Fibroblast of villous mesenchyme (primary cell): ENCODE measurements around the gene AGAP3. TPM values are rescaled to one million over a fixed set of nuclear protein-coding genes. Genes with fewer than 3 reads are reported as not detected.
A peak's percentile ranks its signal among the peaks of the same experiment; 100 is the strongest.

Experiments
- DNase-seq: peaks from one replicate; pipeline ENCODE4 v3.0.0-alpha.2; 2010; ENCODE audit warnings: low read depth
- H3K4me3 ChIP-seq: 2 replicates; pipeline ENCODE4 v1.5.1; 2011; ENCODE audit warnings: low read depth, mild to moderate bottlenecking, low read length
- total RNA-seq: library from RNA; depleted of rRNA; stranded (reverse); fragments of >200 nt; gene quantifications from 2 replicates; pipeline ENCODE4 v1.2.3, GENCODE V29; 2012
- TF ChIP-seq, protein P1 (sequence below): IDR thresholded peaks from 2 replicates; pipeline ENCODE4 v1.5.1; 2012; ENCODE audit warnings: low read depth, mild to moderate bottlenecking, low read length; ENCODE audit not compliant: insufficient read depth

AGAP3 gene
- total RNA-seq, 1 donor, result 59.2 TPM

- TF ChIP-seq, protein P1, sequence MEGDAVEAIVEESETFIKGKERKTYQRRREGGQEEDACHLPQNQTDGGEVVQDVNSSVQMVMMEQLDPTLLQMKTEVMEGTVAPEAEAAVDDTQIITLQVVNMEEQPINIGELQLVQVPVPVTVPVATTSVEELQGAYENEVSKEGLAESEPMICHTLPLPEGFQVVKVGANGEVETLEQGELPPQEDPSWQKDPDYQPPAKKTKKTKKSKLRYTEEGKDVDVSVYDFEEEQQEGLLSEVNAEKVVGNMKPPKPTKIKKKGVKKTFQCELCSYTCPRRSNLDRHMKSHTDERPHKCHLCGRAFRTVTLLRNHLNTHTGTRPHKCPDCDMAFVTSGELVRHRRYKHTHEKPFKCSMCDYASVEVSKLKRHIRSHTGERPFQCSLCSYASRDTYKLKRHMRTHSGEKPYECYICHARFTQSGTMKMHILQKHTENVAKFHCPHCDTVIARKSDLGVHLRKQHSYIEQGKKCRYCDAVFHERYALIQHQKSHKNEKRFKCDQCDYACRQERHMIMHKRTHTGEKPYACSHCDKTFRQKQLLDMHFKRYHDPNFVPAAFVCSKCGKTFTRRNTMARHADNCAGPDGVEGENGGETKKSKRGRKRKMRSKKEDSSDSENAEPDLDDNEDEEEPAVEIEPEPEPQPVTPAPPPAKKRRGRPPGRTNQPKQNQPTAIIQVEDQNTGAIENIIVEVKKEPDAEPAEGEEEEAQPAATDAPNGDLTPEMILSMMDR, result no peak
- peak; percentile 31 for DNase-seq
- peak overlapping the region; percentile 83 for H3K4me3 ChIP-seq
Measured at GRCh38 chr7:151089893-151090730, 3.8 kb downstream of the AGAP3 start.

- TF ChIP-seq, protein P1, result no peak
- H3K4me3 ChIP-seq, result no peak overlapping the region
- DNase-seq, result no peak
Measured at GRCh38 chr7:151091003-151091402, 4.7 kb downstream of the AGAP3 start.

GRCh38 chr7:151091431-151091830 lies 5.2 kb downstream of the AGAP3 start:
- no peak overlapping the region for H3K4me3 ChIP-seq
- TF ChIP-seq, protein P1, result peak; percentile 68
- DNase-seq, result peak; percentile 34

DNA sequence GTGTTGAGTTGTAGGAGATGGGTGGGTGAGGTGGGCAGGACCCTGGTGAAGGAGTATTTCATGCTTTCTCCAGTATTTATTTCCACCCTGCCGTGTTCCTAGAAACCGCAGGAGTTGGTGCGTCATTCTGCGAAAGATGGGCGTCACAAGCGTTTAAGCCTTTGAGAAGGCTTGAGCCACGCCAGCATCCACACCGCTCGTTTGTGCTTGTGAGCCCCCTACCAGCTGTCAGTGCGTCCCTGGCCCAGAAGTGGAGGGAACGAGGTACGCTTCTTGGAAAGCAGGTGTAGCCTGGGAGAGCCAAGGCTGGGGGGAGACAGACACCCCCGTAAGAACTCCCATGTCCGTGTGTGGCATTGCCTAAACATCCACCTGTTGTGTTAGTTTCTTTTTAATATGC lies 5.7 kb downstream of the AGAP3 start:
- no peak overlapping the region for H3K4me3 ChIP-seq
- TF ChIP-seq, protein P1, result no peak
- DNase-seq, result no peak

GRCh38 chr7:151093748-151094147 lies 7.5 kb downstream of the AGAP3 start:
- TF ChIP-seq, protein P1, result no peak
- no peak for DNase-seq
- H3K4me3 ChIP-seq, result no peak overlapping the region

DNA sequence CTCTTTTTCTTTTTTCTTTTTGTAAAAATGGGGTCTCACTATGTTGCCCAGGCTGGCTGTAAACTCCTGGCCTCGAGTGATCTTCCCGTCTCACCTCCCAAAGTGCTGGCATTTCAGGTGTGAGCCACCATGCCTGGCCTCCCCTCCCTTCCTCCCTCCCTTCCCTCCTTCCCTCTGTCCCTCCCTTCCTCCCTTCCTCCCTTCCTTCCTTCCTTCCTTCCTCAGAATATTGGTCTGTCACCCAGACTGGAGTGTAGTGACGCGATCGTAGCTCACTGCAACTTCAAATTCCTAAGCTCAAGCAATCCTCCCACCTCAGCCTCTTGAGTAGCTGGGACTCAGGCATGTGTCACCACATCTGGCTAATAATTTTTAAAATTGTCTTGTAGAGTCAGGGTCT lies 8.4 kb downstream of the AGAP3 start:
- DNase-seq, result peak; percentile 44
- TF ChIP-seq, protein P1, result no peak
- no peak overlapping the region for H3K4me3 ChIP-seq

DNA sequence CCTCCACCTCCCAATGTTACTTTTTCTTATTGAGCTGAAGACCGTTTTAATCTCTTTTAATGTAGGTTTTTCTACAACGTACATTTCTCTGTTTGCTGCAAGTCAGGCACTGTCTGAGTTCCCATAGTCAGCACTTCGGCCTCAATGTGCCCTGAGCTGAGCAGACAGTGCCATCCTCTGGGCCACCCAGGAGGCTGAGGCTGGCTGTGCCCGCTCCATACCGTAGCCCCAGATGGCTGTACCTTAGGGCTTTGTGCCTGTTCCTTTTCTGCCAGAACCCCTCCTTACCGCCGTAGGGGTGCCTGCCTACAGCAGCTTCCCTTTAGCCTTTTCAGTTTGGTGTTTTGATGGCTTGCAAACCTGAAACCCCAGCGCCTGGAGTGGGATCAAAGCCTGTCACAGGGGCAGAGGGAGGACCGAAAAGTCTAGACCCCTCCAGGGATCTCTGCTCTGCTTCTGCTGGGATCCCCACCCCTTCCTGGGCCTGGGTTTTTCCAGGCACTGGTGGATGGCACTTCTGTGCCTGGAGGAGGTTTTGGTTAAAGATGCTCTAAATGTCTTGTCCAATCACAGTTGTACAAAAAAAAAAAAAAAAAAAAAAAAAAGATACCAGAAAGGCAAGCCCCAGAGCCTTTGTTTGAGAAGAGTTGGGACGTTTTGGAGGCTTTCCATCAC lies 9.0 kb downstream of the AGAP3 start:
- TF ChIP-seq, protein P1, result no peak
- no peak for DNase-seq
- H3K4me3 ChIP-seq, result no peak overlapping the region
